PFSK-1 (cell line): ENCODE data around the gene ARHGDIB.

ENCODE experiments used
- POLR2AphosphoS5 ChIP-seq: IDR thresholded peaks from 2 replicates; pipeline ENCODE4 v1.6.1; 2012; ENCODE audit warnings: low read depth, mild to moderate bottlenecking, control low read depth, low read length, moderate library complexity
- REST ChIP-seq, 2 experiments: IDR thresholded peaks; 2 replicates each; pipeline versions ENCODE4 v1.6.1 to v1.8.0; 2011 to 2012; ENCODE audit warnings: low read depth in 2 of 2, low read length in 2 of 2, control low read depth in 1 of 2, inconsistent platforms in 1 of 2, mild to moderate bottlenecking in 1 of 2, moderate library complexity in 1 of 2; ENCODE audit not compliant: insufficient read depth in 1 of 2
- TAF1 ChIP-seq: IDR thresholded peaks from 2 replicates; pipeline ENCODE4 v1.6.1; 2012; ENCODE audit warnings: low read length, control low read depth, borderline replicate concordance; ENCODE audit not compliant: insufficient read depth

- TF ChIP-seq TAF1 (no peak), POLR2AphosphoS5 (no peak), REST (IDR thresholded peaks at IDR 0.05; ENCODE audit: insufficient read depth in 1 of 2, low read depth in 2 of 2, low read length in 2 of 2) (no peak)
Measured at GRCh38 chr12:14913381-14913781, 48.0 kb downstream of the ARHGDIB start.
